Omental fat pad (tissue), 4 donors: ENCODE measurements around the gene RGS11. TPM values are rescaled to one million over a fixed set of nuclear protein-coding genes. Genes with fewer than 3 reads are reported as not detected.

Source experiments
- ATAC-seq: fragments of 150-250 bp; one replicate; pipeline ENCODE4 v1.9.1; 2016; ENCODE audit warnings: mild to moderate bottlenecking, moderate library complexity; ENCODE audit not compliant: low FRiP score
- DNase-seq: peaks from one replicate; pipeline ENCODE4 v3.0.0-alpha.2; 2019; ENCODE audit warnings: low spot score
- total RNA-seq, 4 donors: library from RNA; depleted of rRNA; stranded (reverse); fragments of >200 nt; gene quantifications; one replicate each; pipeline ENCODE4 v1.1.0, GENCODE V29; 2016
- TF ChIP-seq, protein P1 (sequence below), 3 donors: fragments of 450-650 bp; IDR thresholded peaks; one replicate each; pipeline ENCODE4 v1.5.1; 2016 to 2017; ENCODE audit warnings: antibody characterized with exemption in 3 of 3, mild to moderate bottlenecking in 3 of 3, moderate library complexity in 2 of 3

Gene RGS11
- total RNA-seq, 4 donors from 2014 or later = 5.0 to 23.5 (median 13.8) TPM

DNA sequence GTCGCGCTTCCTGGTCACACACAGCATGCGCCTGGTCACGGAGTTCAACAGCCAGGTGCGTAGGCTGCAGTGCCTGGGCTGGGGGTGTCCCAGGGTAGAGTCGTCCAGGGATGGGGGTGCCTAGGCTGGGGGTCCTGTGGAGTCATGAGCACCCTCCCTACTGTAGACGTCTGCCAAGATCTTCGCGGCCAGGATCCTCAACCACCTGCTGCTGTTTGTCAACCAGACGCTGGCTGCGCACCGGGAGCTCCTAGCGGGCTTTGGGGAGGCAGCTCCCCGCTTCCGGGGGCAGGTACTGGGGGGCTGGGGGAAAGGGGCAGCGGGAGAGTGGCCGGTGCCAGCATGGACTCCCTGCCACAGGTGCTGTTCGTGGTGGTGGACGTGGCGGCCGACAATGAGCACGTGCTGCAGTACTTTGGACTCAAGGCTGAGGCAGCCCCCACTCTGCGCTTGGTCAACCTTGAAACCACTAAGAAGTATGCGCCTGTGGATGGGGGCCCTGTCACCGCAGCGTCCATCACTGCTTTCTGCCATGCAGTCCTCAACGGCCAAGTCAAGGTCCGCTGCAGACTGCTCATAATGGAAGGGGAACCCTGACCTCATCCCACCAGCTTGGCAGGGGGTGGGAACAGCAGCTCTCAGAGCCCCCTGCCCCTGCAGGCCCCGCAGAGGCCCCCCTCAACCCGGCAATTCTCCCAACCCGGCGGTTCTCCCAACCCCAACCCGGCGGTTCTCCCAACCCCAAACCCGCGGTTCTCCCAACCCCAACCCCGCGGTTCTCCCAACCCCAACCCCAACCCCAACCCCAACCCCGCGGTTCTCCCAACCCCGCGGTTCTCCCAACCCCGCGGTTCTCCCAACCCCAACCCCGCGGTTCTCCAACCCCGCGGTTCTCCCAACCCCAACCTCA is 9.7 kb upstream of the RGS11 start:
- TF ChIP-seq, protein P1, sequence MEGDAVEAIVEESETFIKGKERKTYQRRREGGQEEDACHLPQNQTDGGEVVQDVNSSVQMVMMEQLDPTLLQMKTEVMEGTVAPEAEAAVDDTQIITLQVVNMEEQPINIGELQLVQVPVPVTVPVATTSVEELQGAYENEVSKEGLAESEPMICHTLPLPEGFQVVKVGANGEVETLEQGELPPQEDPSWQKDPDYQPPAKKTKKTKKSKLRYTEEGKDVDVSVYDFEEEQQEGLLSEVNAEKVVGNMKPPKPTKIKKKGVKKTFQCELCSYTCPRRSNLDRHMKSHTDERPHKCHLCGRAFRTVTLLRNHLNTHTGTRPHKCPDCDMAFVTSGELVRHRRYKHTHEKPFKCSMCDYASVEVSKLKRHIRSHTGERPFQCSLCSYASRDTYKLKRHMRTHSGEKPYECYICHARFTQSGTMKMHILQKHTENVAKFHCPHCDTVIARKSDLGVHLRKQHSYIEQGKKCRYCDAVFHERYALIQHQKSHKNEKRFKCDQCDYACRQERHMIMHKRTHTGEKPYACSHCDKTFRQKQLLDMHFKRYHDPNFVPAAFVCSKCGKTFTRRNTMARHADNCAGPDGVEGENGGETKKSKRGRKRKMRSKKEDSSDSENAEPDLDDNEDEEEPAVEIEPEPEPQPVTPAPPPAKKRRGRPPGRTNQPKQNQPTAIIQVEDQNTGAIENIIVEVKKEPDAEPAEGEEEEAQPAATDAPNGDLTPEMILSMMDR (IDR thresholded peaks at IDR 0.05) = no peak
- DNase-seq = no peak
- no peak for ATAC-seq

DNA sequence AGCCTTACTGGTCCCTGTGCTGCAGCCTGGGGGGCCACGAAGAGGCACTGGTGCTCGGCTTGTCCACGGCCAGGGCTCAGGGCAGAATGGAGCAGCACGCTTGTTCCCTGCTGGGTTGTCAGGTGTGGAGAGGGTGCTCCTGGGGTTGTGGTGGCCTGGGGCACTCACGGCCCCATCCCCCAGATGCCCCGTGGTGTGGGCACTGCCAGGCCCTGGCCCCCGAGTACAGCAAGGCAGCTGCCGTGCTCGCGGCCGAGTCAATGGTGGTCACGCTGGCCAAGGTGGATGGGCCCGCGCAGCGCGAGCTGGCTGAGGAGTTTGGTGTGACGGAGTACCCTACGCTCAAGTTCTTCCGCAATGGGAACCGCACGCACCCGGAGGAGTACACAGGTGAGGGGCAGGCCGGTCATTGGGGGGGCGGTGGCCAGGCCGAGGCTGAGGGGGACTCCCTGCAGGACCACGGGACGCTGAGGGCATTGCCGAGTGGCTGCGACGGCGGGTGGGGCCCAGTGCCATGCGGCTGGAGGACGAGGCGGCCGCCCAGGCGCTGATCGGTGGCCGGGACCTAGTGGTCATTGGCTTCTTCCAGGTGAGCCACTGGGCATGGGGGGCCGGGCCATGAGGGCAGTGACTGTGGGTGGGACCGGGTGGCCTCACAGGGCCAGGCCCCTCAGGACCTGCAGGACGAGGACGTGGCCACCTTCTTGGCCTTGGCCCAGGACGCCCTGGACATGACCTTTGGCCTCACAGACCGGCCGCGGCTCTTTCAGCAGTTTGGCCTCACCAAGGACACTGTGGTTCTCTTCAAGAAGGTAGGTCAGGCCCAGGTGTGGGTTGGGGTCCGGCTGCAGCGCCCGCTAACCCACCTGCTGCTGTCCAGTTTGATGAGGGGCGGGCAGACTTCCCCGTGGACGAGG is 8.7 kb upstream of the RGS11 start:
- ATAC-seq (no peak), DNase-seq (no peak)
- TF ChIP-seq, protein P1 (IDR thresholded peaks at IDR 0.05) = no peak

DNA sequence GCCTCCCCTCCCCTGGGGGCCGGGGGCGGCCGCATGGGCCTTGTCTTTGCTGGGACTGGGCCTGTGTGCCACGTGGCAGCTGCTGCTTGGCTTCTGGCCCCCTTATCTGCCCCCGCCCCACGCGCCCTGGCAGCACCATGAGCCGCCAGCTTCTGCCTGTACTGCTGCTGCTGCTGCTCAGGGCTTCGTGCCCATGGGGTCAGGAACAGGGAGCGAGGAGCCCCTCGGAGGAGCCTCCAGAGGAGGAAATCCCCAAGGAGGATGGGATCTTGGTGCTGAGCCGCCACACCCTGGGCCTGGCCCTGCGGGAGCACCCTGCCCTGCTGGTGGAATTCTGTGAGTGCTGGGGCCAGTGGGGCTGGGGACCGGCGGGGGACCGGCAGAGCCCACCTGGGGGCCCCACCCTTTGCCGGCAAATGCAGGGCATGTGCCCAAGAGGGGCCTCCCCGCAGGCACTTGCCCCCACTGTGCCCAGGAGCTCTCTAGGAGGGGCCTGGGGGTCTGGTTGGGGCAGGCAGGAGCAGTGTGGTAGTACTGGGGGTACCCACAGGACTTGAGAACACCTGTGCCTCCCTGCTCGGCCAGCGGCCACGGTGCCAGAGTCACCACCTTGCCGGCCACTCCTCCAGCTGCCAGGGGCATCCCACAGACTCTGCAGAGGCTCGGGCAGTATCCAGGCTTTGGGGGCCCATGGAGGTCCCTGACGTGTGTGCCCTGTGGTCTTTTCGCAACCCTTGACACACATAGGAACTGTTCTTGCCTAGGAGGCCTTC is 7.5 kb upstream of the RGS11 start, which contains the start of gene PDIA2:
PDIA2 (plus strand) TSS at position 132 of the 773 bp plus-strand sequence; CDS start at position 138, 6 bp downstream.
- ATAC-seq (no peak), DNase-seq (no peak)
- TF ChIP-seq, protein P1 (IDR thresholded peaks at IDR 0.05) = no peak

DNA sequence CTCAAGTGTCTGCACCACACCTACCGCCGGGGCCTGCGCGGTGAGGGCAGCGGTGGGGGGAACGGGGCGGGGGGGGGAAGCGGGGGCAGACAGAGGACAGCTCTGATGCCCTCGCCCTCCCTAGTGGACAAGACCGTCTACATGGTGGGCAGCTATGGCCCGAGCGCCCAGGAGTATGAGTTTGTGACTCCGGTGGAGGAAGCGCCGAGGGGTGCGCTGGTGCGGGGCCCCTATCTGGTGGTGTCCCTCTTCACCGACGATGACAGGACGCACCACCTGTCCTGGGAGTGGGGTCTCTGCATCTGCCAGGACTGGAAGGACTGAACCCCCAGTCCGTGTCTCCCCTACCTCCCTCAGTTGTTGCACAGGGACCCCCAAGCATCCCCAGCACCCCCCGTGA is 6.7 kb upstream of the RGS11 start:
- ATAC-seq = no peak

DNA sequence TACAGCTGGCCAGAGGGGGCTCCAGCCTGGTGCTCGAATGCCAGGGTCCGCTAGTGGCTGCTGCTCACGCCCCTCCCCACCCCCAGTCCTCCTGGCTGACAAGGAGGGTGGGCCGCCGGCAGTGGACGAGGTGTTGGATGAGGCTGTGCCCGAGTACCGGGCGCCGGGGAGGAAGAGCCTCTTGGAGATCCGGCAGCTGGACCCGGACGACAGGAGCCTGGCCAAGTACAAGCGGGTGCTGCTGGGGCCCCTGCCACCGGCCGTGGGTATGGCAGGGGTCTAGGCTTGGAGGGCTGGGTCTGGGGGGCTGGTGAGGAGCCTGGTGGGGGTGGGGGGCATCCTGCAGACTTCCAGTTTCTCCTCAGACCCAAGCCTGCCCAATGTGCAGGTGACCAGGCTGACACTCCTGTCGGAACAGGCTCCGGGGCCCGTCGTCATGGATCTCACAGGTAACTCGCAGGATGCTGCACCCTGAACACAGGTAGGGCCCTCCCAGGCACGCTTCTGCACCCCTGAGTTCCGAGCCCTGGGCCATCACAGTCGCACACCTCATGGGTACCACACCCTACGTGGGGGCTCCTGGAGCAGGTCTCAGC is 6.0 kb upstream of the RGS11 start:
- TF ChIP-seq, protein P1 (IDR thresholded peaks at IDR 0.05) = no peak
- ATAC-seq = no peak
- no peak for DNase-seq

More for the DNA sequence above, 6.7 kb upstream of the RGS11 start:
- TF ChIP-seq, protein P1 (IDR thresholded peaks at IDR 0.05) = no peak
- DNase-seq = no peak
